Muscle of leg (tissue), 11 donors: ENCODE measurements around the gene SDR9C7. TPM values are rescaled to one million over a fixed set of nuclear protein-coding genes. Genes with fewer than 3 reads are reported as not detected.
"Not testable (repeated sequence)": the region's sequence is repeated elsewhere in the genome, so short reads cannot be mapped to it uniquely, and the experiment has no call there.

ENCODE experiments used
- DNase-seq: peaks from one replicate; pipeline ENCODE4 v3.0.0; 2013
- H3K27ac ChIP-seq: one replicate; pipeline ENCODE4 v1.5.1; 2013; ENCODE audit warnings: mild to moderate bottlenecking, low read length, control low read depth
- H3K27me3 ChIP-seq: one replicate; pipeline ENCODE4 v1.6.1; 2013; ENCODE audit warnings: low read length; ENCODE audit not compliant: control insufficient read depth, insufficient read depth
- H3K36me3 ChIP-seq: one replicate; pipeline ENCODE4 v1.6.1; 2013; ENCODE audit warnings: low read length; ENCODE audit not compliant: control insufficient read depth, insufficient read depth
- H3K4me1 ChIP-seq: one replicate; pipeline ENCODE4 v1.6.1; 2013; ENCODE audit warnings: low read length; ENCODE audit not compliant: control insufficient read depth, insufficient read depth
- H3K4me3 ChIP-seq: one replicate; pipeline ENCODE4 v1.5.1; 2013; ENCODE audit warnings: low read length, control low read depth
- H3K9me3 ChIP-seq: replicated peaks from 2 replicates; pipeline ENCODE4 v1.6.1; 2013; ENCODE audit warnings: low read depth, low read length; ENCODE audit not compliant: control insufficient read depth
- WGBS: methylation state at CpG from one replicate; pipeline ENCODE4 v1.1.5; 2013; ENCODE audit warnings: missing lambda C conversion rate; ENCODE audit not compliant: insufficient coverage; 5-methylcytosine and 5-hydroxymethylcytosine counted together
- polyA plus RNA-seq, 8 donors: library from polyadenylated mRNA; unstranded; fragments of 120-200 nt; gene quantifications; one replicate each; pipeline versions ENCODE4 v1.2.1 to v1.2.3, GENCODE V29; 2013; ENCODE audit warnings: inconsistent platforms in 1 of 8, low replicate concordance in 1 of 8; ENCODE audit not compliant: insufficient read length in 8 of 8, insufficient read depth in 1 of 8
- total RNA-seq: library from RNA; stranded (reverse); fragments of 120-200 nt; gene quantifications from one replicate; pipeline ENCODE4 v1.2.4, GENCODE V29; 2013

The SDR9C7 gene
- total and polyA plus RNA-seq, 9 donors = 0.17 to 0.59 (median 0.23) TPM

DNA sequence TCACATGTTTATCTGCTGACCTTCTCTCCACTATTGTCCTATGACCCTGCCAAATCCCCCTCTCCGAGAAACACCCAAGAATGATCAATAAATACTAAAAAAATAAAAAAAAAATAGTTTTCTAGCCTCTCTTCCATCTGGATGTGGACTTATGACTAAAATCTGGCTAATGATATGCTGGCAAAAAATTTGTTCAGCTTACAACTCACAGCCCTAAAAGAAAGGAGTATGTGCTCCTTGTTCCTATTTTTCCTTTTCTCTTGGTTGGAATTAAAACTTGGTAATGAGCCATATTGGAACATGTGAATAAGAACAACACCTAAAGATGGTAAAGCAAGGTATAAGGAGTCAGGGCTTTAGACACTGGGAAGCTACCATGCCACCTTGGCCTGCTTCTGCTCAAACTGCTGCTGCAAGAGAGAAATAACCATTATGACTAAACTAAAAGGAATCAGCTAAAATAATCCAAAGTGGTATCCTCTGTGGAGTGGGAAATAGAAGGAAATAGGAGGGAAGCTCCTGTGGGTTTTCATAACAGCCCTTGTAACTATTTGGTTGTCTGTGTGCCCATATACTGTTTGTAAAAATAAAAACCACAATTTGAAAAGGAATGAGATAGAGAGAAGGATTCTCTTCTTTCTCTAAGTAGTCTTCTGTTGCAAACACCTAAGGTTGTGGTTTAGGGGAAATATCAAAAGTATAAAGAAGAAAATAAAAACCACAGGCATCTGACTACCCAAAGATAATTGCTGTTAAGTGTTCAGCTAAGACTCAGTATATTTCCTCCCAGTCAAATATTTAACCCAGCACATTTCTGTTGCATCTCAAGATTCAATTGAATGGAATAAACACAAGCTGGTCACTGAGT lies 53.8 kb downstream of the SDR9C7 start:
- no CpG with 5 or more reads among the region's 1 CpG for WGBS
- H3K4me1 ChIP-seq = no peaks in the 10 kb centered on the region
- DNase-seq = no peak
- no peaks in the 10 kb centered on the region for H3K27me3 ChIP-seq
- H3K36me3 ChIP-seq = no peaks in the 10 kb centered on the region
- H3K9me3 ChIP-seq = peaks cover 8% of the 10 kb centered on the region
- no peak overlapping the region for H3K4me3 ChIP-seq
- no peak overlapping the region for H3K27ac ChIP-seq

DNA sequence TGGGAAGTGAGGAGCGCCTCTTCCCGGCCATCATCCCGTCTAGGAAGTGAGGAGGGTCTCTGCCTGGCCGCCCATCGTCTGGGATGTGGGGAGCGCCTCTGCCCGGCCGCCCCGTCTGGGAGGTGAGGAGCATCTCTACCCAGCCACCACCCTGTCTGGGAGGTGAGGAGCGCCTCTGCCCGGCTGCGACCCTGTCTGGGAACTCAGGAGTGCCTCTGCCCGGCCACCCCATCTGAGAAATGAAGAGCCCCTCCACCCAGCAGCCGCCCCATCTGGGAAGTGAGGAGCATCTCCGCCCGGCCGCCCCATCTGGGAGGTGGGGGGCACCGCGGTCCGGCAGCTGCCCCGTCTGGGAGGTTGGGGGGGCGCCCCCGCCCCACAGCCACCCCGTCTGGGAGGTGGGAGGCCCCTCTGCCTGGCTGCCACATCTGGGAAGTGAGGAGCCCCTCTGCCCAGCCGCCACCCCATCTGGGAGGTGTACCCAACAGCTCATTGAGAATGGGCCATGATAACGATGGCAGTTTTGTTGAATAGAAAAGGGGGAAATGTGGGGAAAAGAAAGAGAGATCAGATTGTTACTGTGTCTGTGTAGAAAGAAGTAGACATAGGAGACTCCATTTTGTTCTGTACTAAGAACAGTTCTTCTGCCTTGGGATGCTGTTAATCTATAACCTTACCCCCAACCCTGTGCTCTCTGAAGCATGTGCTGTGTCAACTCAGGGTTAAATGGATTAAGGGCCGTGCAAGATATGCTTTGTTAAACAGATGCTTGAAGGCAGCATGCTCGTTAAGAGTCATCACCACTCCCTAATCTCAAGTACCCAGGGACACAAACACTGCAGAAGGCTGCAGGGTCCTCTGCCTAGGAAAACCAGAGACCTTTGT lies 54.7 kb downstream of the SDR9C7 start:
- H3K4me1 ChIP-seq, DNase-seq, H3K4me3 ChIP-seq, H3K9me3 ChIP-seq, H3K27me3 ChIP-seq, H3K27ac ChIP-seq, H3K36me3 ChIP-seq: not testable (repeated sequence)
- WGBS = 84% methylated on average over 11 of the region's 28 CpGs

DNA sequence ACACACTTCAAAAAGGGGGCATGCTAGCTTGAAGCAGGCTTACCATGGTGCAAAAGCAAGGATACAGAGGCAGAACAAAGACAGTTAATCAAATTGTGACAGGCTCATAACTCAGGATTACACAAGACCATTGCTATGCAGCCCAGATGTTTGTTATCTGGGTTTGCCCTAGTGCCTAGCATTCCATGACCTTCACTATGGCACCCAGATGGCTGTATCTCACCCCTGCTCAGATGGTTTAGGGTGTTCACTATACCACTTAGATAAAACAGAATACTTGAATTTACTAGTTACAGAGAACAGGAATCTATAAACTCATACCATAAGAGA lies 56.2 kb downstream of the SDR9C7 start:
- no peaks in the 10 kb centered on the region for H3K27me3 ChIP-seq
- no peak overlapping the region for H3K4me3 ChIP-seq
- H3K27ac ChIP-seq = no peak overlapping the region
- no peak for DNase-seq
- H3K36me3 ChIP-seq = no peaks in the 10 kb centered on the region
- H3K4me1 ChIP-seq = no peaks in the 10 kb centered on the region
- H3K9me3 ChIP-seq = peaks cover 8% of the 10 kb centered on the region

DNA sequence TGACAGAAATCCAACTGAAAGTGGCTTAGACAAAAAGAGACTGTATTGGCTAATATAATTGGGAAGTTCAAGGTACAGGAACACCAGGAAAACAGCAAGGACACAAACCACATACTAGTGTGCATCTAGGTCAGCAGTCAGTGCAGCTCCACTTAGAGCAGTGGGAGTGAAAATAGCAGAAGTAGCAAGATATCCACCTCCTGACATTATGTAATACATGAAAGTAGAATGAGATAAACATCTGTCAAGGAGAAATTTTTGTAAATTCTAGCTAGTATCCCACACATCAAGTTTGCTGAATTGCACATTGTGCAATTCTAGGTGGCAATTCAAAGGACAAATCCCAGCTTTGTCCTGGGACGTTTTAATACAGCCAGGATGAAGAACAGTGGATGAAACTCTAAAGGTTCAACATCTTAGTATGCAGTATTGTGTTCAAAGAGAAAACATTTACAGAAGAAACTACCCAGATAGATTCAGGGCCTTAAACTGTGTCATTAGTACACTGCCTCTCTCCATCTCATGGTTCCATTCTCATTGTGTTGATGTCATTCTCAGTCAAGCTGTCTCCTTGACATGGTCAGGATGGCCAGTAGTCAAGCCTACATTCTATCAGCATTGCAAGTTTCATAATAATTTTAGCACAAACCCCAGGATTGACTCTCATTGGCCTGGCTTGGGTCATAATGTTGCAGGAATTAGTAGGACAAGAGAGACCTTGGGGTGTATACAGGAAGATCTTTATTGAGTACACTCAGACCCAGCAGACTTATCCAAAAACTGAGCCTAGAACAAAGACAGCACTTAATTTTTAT lies 56.8 kb downstream of the SDR9C7 start:
- no peak overlapping the region for H3K27ac ChIP-seq
- WGBS = no CpG with 5 or more reads among the region's 1 CpG
- no peaks in the 10 kb centered on the region for H3K36me3 ChIP-seq
- H3K4me3 ChIP-seq = no peak overlapping the region
- no peaks in the 10 kb centered on the region for H3K4me1 ChIP-seq
- H3K27me3 ChIP-seq = no peaks in the 10 kb centered on the region
- peaks cover 7% of the 10 kb centered on the region for H3K9me3 ChIP-seq
- DNase-seq = no peak

DNA sequence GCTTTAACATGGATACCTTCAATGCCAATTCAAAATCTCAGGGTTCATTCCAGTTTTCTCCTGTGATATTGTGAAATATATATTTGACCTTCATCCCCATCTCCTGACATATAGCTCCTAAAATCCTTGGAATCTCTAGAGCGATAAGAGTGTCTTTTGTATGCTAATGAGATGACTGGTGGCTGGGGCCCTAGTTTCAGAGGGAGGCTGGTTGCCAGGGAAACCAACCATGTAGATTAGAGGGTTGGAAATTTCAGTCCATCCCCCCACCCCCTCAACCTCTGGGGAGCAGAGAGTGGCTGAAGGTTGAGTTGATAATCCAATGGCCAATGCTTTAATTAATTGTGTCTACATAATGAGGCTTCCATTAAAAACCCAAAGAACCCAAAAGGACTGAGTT lies 59.4 kb downstream of the SDR9C7 start:
- Histone ChIP-seq H3K4me1 (no peaks in the 10 kb centered on the region), H3K36me3 (no peaks in the 10 kb centered on the region), H3K4me3 (no peak overlapping the region), H3K9me3 (no peaks in the 10 kb centered on the region), H3K27ac (no peak overlapping the region), H3K27me3 (no peaks in the 10 kb centered on the region)
- WGBS = no CpG with 5 or more reads among the region's 1 CpG
- no peak for DNase-seq

DNA sequence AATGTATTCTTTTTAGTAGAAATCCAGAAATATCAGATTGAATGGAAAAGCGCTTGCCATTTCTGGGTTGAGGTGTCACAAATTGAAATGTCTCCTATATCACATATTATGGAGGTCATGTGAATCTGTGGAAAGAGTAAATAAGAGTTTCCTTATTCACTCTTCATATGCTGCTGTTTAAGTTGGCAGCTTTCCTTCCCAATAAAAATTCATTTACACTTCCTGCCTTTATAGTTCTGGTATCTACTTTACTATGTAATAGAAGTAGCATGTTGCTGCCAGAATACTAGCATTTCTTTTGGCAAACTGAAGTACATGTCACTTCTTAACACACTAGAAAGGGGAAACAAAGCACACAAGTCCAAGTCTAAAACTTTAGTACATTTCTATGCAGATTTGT lies 60.8 kb downstream of the SDR9C7 start:
- no CpG with 5 or more reads among the region's 1 CpG for WGBS
- Histone ChIP-seq H3K27me3 (no peaks in the 10 kb centered on the region), H3K4me3 (no peak overlapping the region), H3K27ac (no peak overlapping the region), H3K4me1 (no peaks in the 10 kb centered on the region), H3K9me3 (no peaks in the 10 kb centered on the region), H3K36me3 (no peaks in the 10 kb centered on the region)
- DNase-seq = peak; percentile 19

Other genes starting within 250 kb of the SDR9C7 start
- gene PTGES3, start 246.1 kb downstream of the SDR9C7 start, total RNA-seq = 73.6 TPM
- gene PTGES3, start 246.1 kb downstream of the SDR9C7 start, polyA plus RNA-seq = 100 to 1,000 TPM; 199 to 246 (median 205) TPM
- gene NACA, start 209.1 kb downstream of the SDR9C7 start, total RNA-seq = 1,652 TPM
- gene NACA, start 209.1 kb downstream of the SDR9C7 start, polyA plus RNA-seq = 1,000 to 10,000 TPM; 1,679 to 2,423 (median 2,076) TPM
- 12.2 TPM for gene PRIM1, start 182.1 kb downstream of the SDR9C7 start, total RNA-seq
- gene PRIM1, start 182.1 kb downstream of the SDR9C7 start, polyA plus RNA-seq = 10 to 100 TPM in 6 of 8 donors, 1 to 10 TPM in 2; 9.3 to 13.9 (median 10.4) TPM
- 0.13 TPM for gene HSD17B6, start 171.1 kb downstream of the SDR9C7 start, total RNA-seq
- under 1 TPM; 0.15 to 0.64 (median 0.44) TPM for gene HSD17B6, start 171.1 kb downstream of the SDR9C7 start, polyA plus RNA-seq
- gene RDH16, start 23.2 kb upstream of the SDR9C7 start, total RNA-seq = 0.27 TPM
- gene RDH16, start 23.2 kb upstream of the SDR9C7 start, polyA plus RNA-seq = under 1 TPM; 0.12 to 0.50 (median 0.24) TPM
- gene ZBTB39, start 72.1 kb upstream of the SDR9C7 start, total RNA-seq = 5.0 TPM
- gene ZBTB39, start 72.1 kb upstream of the SDR9C7 start, polyA plus RNA-seq = 1 to 10 TPM; 4.3 to 7.0 (median 5.8) TPM
- gene TAC3, start 82.1 kb upstream of the SDR9C7 start, total RNA-seq = 0.09 TPM
- gene TAC3, start 82.1 kb upstream of the SDR9C7 start, polyA plus RNA-seq = under 1 TPM in 2 of 8 donors, not detected in 6; 0.39 to 0.71 TPM
- 0.18 TPM for gene MYO1A, start 115.7 kb upstream of the SDR9C7 start, total RNA-seq
- gene MYO1A, start 115.7 kb upstream of the SDR9C7 start, polyA plus RNA-seq = 10 to 100 TPM in 1 of 8 donors, 1 to 10 TPM in 1, under 1 TPM in 6; 0.05 to 11.0 (median 0.21) TPM
- gene NEMP1, start 144.4 kb upstream of the SDR9C7 start, total RNA-seq = 14.3 TPM
- gene NEMP1, start 144.4 kb upstream of the SDR9C7 start, polyA plus RNA-seq = 10 to 100 TPM; 14.4 to 21.3 (median 16.4) TPM
- 34.8 TPM for gene NAB2, start 154.7 kb upstream of the SDR9C7 start, total RNA-seq
- 10 to 100 TPM; 30.6 to 42.8 (median 35.2) TPM for gene NAB2, start 154.7 kb upstream of the SDR9C7 start, polyA plus RNA-seq
- 26.9 TPM for gene STAT6, start 177.0 kb upstream of the SDR9C7 start, total RNA-seq
- 10 to 100 TPM; 32.6 to 56.3 (median 37.1) TPM for gene STAT6, start 177.0 kb upstream of the SDR9C7 start, polyA plus RNA-seq
- 82.7 TPM for gene LRP1, start 194.1 kb upstream of the SDR9C7 start, total RNA-seq
- 100 to 1,000 TPM in 7 of 8 donors, 10 to 100 TPM in 1; 98.3 to 231 (median 160) TPM for gene LRP1, start 194.1 kb upstream of the SDR9C7 start, polyA plus RNA-seq
- gene LRP1-AS, start 213.2 kb upstream of the SDR9C7 start, total RNA-seq = 0.66 TPM
- gene LRP1-AS, start 213.2 kb upstream of the SDR9C7 start, polyA plus RNA-seq = 1 to 10 TPM in 2 of 8 donors, under 1 TPM in 4, not detected in 2; 0.45 to 1.7 (median 0.85) TPM